KOPT-K1 (cell line): ENCODE measurements around the gene SRF.
"Not testable (repeated sequence)": the region's sequence is repeated elsewhere in the genome, so short reads cannot be mapped to it uniquely, and the experiment has no call there.

Source experiments
- H3K27ac ChIP-seq: fragments of 200-600 bp; sonication (generic); 2 replicates; pipeline ENCODE4 v1.5.1; 2016; ENCODE audit warnings: antibody characterized with exemption, mild to moderate bottlenecking, low read depth, low read length; ENCODE audit not compliant: poor library complexity, severe bottlenecking
- H3K36me3 ChIP-seq: fragments of 200-600 bp; sonication (generic); 2 replicates; pipeline ENCODE4 v1.5.1; 2017; ENCODE audit warnings: antibody characterized with exemption, mild to moderate bottlenecking, low read length, moderate library complexity; ENCODE audit not compliant: insufficient read depth
- H3K9me3 ChIP-seq: fragments of 200-600 bp; sonication (generic); 2 replicates; pipeline ENCODE4 v1.5.1; 2017; ENCODE audit warnings: antibody characterized with exemption, low read length, mild to moderate bottlenecking; ENCODE audit not compliant: insufficient read depth, poor library complexity, severe bottlenecking

The SRF gene

GRCh38 chr6:43170931-43171706, at the start of gene SRF:
SRF (plus strand) TSS chr6:43171269; CDS start chr6:43171657, 388 bp downstream.
- H3K36me3 ChIP-seq: peaks cover 17% of the 10 kb centered on the region
- no peaks in the 10 kb centered on the region for H3K9me3 ChIP-seq
- peak within 1 kb of the TSS; percentile 81 for H3K27ac ChIP-seq

- Histone ChIP-seq H3K9me3 (no peaks in the 10 kb centered on the region), H3K27ac (no peak overlapping the region), H3K36me3 (no peaks in the 10 kb centered on the region)
These were observed 48.9 kb upstream of the SRF start for GRCh38 chr6:43122146-43122545.

GRCh38 chr6:43123461-43124314, 47.4 kb upstream of the SRF start:
- H3K36me3 ChIP-seq: no peaks in the 10 kb centered on the region
- no peaks in the 10 kb centered on the region for H3K9me3 ChIP-seq
- no peak overlapping the region for H3K27ac ChIP-seq

- H3K36me3 ChIP-seq: no peaks in the 10 kb centered on the region
- H3K27ac ChIP-seq: no peak overlapping the region
- no peaks in the 10 kb centered on the region for H3K9me3 ChIP-seq
These were observed 46.6 kb upstream of the SRF start for GRCh38 chr6:43124481-43124880.

- Histone ChIP-seq H3K36me3 (no peaks in the 10 kb centered on the region), H3K27ac (no peak overlapping the region), H3K9me3 (no peaks in the 10 kb centered on the region)
These were observed 46.0 kb upstream of the SRF start for GRCh38 chr6:43125119-43125518.

- no peaks in the 10 kb centered on the region for H3K9me3 ChIP-seq
- peaks cover 3% of the 10 kb centered on the region; the same call in 1 of the 2 replicates for H3K36me3 ChIP-seq
- no peak overlapping the region for H3K27ac ChIP-seq
These were observed 45.5 kb upstream of the SRF start for GRCh38 chr6:43125555-43125954.

- H3K27ac ChIP-seq: no peak overlapping the region
These were observed 43.9 kb upstream of the SRF start for GRCh38 chr6:43127180-43127579.

GRCh38 chr6:43127877-43128276, 43.2 kb upstream of the SRF start:
- H3K27ac ChIP-seq: no peak overlapping the region
- H3K36me3 ChIP-seq: peaks cover 26% of the 10 kb centered on the region; the same call in 1 of the 2 replicates
- H3K9me3 ChIP-seq: no peaks in the 10 kb centered on the region

More at GRCh38 chr6:43127180-43127579, 43.9 kb upstream of the SRF start:
- Histone ChIP-seq H3K36me3 (peaks cover 19% of the 10 kb centered on the region; the same call in 1 of the 2 replicates), H3K9me3 (no peaks in the 10 kb centered on the region)

- Histone ChIP-seq H3K36me3 (peaks cover 34% of the 10 kb centered on the region; the same call in 1 of the 2 replicates), H3K27ac (no peak overlapping the region), H3K9me3 (no peaks in the 10 kb centered on the region)
These were observed 42.1 kb upstream of the SRF start for GRCh38 chr6:43128926-43129325.

GRCh38 chr6:43129434-43130194, 41.5 kb upstream of the SRF start:
- Histone ChIP-seq H3K9me3 (no peaks in the 10 kb centered on the region), H3K27ac (no peak overlapping the region), H3K36me3 (peaks cover 34% of the 10 kb centered on the region; the same call in 1 of the 2 replicates)

- Histone ChIP-seq H3K36me3 (peaks cover 34% of the 10 kb centered on the region; the same call in 1 of the 2 replicates), H3K27ac (no peak overlapping the region)
These were observed 40.6 kb upstream of the SRF start for GRCh38 chr6:43130429-43130828.

GRCh38 chr6:43131379-43131778, 39.7 kb upstream of the SRF start:
- not testable (repeated sequence) for H3K27ac ChIP-seq, H3K9me3 ChIP-seq
- peaks cover 34% of the 10 kb centered on the region; the same call in 1 of the 2 replicates for H3K36me3 ChIP-seq

More at GRCh38 chr6:43130429-43130828, 40.6 kb upstream of the SRF start:
- H3K9me3 ChIP-seq: no peaks in the 10 kb centered on the region

GRCh38 chr6:43138267-43138666, 32.8 kb upstream of the SRF start:
- Histone ChIP-seq H3K9me3 (no peaks in the 10 kb centered on the region), H3K27ac (no peak overlapping the region), H3K36me3 (peaks cover 4% of the 10 kb centered on the region; the same call in 1 of the 2 replicates)

GRCh38 chr6:43139973-43140372, 31.1 kb upstream of the SRF start:
- H3K9me3 ChIP-seq, H3K27ac ChIP-seq: not testable (repeated sequence)
- peaks cover 11% of the 10 kb centered on the region for H3K36me3 ChIP-seq

GRCh38 chr6:43141644-43142043, 29.4 kb upstream of the SRF start:
- H3K36me3 ChIP-seq: peaks cover 28% of the 10 kb centered on the region
- no peaks in the 10 kb centered on the region for H3K9me3 ChIP-seq
- H3K27ac ChIP-seq: peak overlapping the region; percentile 100
